ENCODE data around the gene PRKAB2. TPM values are rescaled to one million over a fixed set of nuclear protein-coding genes. Genes with fewer than 3 reads are reported as not detected.

PRKAB2 gene
- total RNA-seq, 1 experiment from 2014 or later: 8.1 TPM

DNA sequence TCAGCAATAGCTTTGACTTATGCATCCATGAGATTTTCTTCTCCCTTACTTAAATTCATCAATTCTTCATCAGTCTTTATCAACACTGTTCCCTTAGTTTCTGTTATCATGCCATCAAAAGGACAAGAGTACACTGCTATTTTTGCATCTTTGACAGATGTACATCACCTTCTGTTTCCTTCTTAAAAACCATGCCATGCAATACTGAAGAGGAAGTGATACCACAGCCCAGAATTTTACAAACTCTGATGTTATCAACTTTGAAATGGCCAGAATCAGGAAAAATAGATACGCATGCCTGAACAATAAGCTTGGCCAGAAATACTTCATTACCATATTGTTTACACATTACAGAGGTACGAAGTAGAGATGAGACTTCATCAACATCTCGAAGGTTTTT is 31.8 kb upstream of the PRKAB2 start:
- TF ChIP-seq CTCF (conservative IDR thresholded peaks at IDR 0.05): no peak
- TF ChIP-seq EZH2 (IDR thresholded peaks at IDR 0.05; ENCODE audit: low read depth): no peak
- H3K4me3 ChIP-seq: no peak overlapping the region
- no peaks in the 10 kb centered on the region for H3F3A ChIP-seq (ENCODE audit: insufficient read depth, low read depth)
- H3K4me2 ChIP-seq: no peak overlapping the region
- H3K9me2 ChIP-seq (ENCODE audit: insufficient read depth): 0 out of 2 replicates have a peak, but pooled peaks cover 5% of the 10 kb centered on the region
- CTCF ChIA-PET: no interaction called here
- no TSS peak for BruUV-seq (replicated peaks)
- no peaks in the 10 kb centered on the region for H3K4me1 ChIP-seq (replicated peaks; ENCODE audit: insufficient read depth)
- H4K20me1 ChIP-seq (ENCODE audit: insufficient read depth): no peaks in the 10 kb centered on the region
- no peaks in the 10 kb centered on the region for H3K9me3 ChIP-seq (ENCODE audit: insufficient read depth, low read depth)
- no peaks in the 10 kb centered on the region for H3K36me3 ChIP-seq (ENCODE audit: low read depth)
- H3K27me3 ChIP-seq (ENCODE audit: insufficient read depth, low read depth): no peaks in the 10 kb centered on the region
- POLR2A ChIA-PET (ENCODE audit: unreplicated experiment): no interaction called here
- H3K27ac ChIP-seq: no peak overlapping the region
- no peak for DNase-seq
- no peak overlapping the region for H2AFZ ChIP-seq
- intact Hi-C loops (cut with micrococcal nuclease; ENCODE audit: unreplicated experiment): no loop called here
- no peaks in the 10 kb centered on the region for H3K79me2 ChIP-seq (ENCODE audit: low read depth)

DNA sequence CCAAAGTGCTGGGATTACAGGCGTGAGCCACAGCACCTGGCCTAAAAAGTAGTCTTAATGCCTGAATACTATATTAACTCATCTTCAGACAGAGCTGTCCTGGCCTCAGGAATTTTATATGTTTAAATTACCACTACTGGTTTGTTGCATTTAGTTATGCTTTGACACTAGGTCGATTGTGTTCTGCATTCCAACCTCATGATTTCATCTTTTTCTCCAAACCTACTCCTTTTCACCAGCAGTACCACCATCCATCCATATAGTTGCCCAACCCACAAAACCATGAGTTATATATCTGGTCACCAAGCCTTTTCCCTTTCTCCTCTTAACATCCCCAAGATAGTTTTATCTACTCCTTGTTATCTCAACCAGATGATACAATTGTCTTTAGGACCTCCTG is 30.3 kb upstream of the PRKAB2 start:
- H4K20me1 ChIP-seq (ENCODE audit: insufficient read depth): no peaks in the 10 kb centered on the region
- H3K4me3 ChIP-seq: no peak overlapping the region
- 0 out of 2 replicates have a peak, but pooled peaks cover 5% of the 10 kb centered on the region for H3K9me2 ChIP-seq (ENCODE audit: insufficient read depth)
- ChIA-PET POLR2A (ENCODE audit: unreplicated experiment) (no interaction called here), CTCF (no interaction called here)
- no peaks in the 10 kb centered on the region for H3K4me1 ChIP-seq (replicated peaks; ENCODE audit: insufficient read depth)
- no peak overlapping the region for H3K4me2 ChIP-seq
- no peaks in the 10 kb centered on the region for H3K36me3 ChIP-seq (ENCODE audit: low read depth)
- H3K27me3 ChIP-seq (ENCODE audit: insufficient read depth, low read depth): no peaks in the 10 kb centered on the region
- no peaks in the 10 kb centered on the region for H3F3A ChIP-seq (ENCODE audit: insufficient read depth, low read depth)
- no peak for DNase-seq
- BruUV-seq (replicated peaks): no TSS peak
- no peak for TF ChIP-seq EZH2 (IDR thresholded peaks at IDR 0.05; ENCODE audit: low read depth)
- no peak for TF ChIP-seq CTCF (conservative IDR thresholded peaks at IDR 0.05)
- no peaks in the 10 kb centered on the region for H3K9me3 ChIP-seq (ENCODE audit: insufficient read depth, low read depth)
- no peaks in the 10 kb centered on the region for H3K79me2 ChIP-seq (ENCODE audit: low read depth)
- intact Hi-C loops (cut with micrococcal nuclease; ENCODE audit: unreplicated experiment): loop anchor here (1.0 kb wide), 1 partner anchor 16 kb away; no protein-coding TSS in a partner anchor
- no peak overlapping the region for H3K27ac ChIP-seq
- no peak overlapping the region for H2AFZ ChIP-seq

DNA sequence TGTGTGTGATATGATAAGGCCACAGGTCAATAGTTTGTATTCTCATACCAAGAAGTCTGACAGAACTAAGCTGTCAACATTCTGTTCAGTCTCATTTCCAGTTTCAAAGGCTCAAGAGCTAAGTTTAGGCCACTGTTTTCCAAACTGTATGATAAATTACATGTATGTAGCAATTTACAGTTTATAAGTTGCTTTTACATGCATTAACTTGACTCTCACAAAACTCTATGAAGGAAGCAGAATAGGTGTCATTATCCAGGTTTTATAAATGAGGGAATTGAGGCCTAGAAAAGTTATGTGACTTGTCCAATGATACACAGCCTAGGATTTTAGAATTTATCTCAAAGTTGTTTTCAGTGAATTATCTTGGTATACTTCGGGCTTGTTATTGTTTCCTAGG is 29.5 kb upstream of the PRKAB2 start:
- Histone ChIP-seq H3K9me3 (ENCODE audit: insufficient read depth, low read depth) (no peaks in the 10 kb centered on the region), H3K27ac (no peak overlapping the region), H3K9me2 (ENCODE audit: insufficient read depth) (0 out of 2 replicates have a peak, but pooled peaks cover 5% of the 10 kb centered on the region), H3K36me3 (ENCODE audit: low read depth) (no peaks in the 10 kb centered on the region), H3K4me3 (no peak overlapping the region), H4K20me1 (ENCODE audit: insufficient read depth) (no peaks in the 10 kb centered on the region), H3F3A (ENCODE audit: insufficient read depth, low read depth) (no peaks in the 10 kb centered on the region), H3K79me2 (ENCODE audit: low read depth) (no peaks in the 10 kb centered on the region), H3K27me3 (ENCODE audit: insufficient read depth, low read depth) (no peaks in the 10 kb centered on the region), H2AFZ (no peak overlapping the region), H3K4me2 (no peak overlapping the region), H3K4me1 (replicated peaks; ENCODE audit: insufficient read depth) (no peaks in the 10 kb centered on the region)
- POLR2A ChIA-PET (ENCODE audit: unreplicated experiment): interaction anchor here (0.7 kb wide), 1 partner anchor 25 kb away, joined by 4 read pairs; no protein-coding TSS in a partner anchor
- intact Hi-C loops (cut with micrococcal nuclease; ENCODE audit: unreplicated experiment): loop anchor here (1.0 kb wide), 1 partner anchor 15 kb away; no protein-coding TSS in a partner anchor
- TF ChIP-seq CTCF (conservative IDR thresholded peaks at IDR 0.05) (no peak), EZH2 (IDR thresholded peaks at IDR 0.05; ENCODE audit: low read depth) (no peak)
- no TSS peak for BruUV-seq (replicated peaks)
- no peak for DNase-seq
- CTCF ChIA-PET: no interaction called here

Data from PC-9 (cell line).